Neutrophil (primary cell): ENCODE results near the gene IRF2BPL.

Source experiments
- H3K27ac ChIP-seq: fragments of 200-600 bp; sonication (generic); 2 replicates; pipeline ENCODE4 v1.5.1; 2016; ENCODE audit warnings: mild to moderate bottlenecking, moderate library complexity
- H3K27me3 ChIP-seq: fragments of 200-600 bp; sonication (generic); 2 replicates; pipeline ENCODE4 v1.6.0; 2016; ENCODE audit warnings: mild to moderate bottlenecking
- H3K36me3 ChIP-seq: fragments of 200-600 bp; sonication (generic); 2 replicates; pipeline ENCODE4 v1.5.1; 2017
- H3K4me1 ChIP-seq, 2 experiments: fragments of 200-600 bp in 1 of 2; sonication (generic) in 1 of 2; 1 replicate in 1 of 2; 2 replicates in 1 of 2; pipeline versions ENCODE4 v1.5.1 to v1.6.1; 2013 to 2016; ENCODE audit warnings: low read depth in 1 of 2, low read length in 1 of 2, mild to moderate bottlenecking in 1 of 2, moderate library complexity in 1 of 2; ENCODE audit not compliant: control insufficient read depth in 1 of 2, insufficient read depth in 1 of 2
- H3K4me3 ChIP-seq, 2 experiments: fragments of 200-600 bp in 1 of 2; sonication (generic) in 1 of 2; 1 replicate in 1 of 2; 2 replicates in 1 of 2; pipeline ENCODE4 v1.5.1; 2013 to 2016; ENCODE audit warnings: low read depth in 1 of 2, low read length in 1 of 2, mild to moderate bottlenecking in 1 of 2, moderate library complexity in 1 of 2
- H3K9me3 ChIP-seq: fragments of 200-600 bp; sonication (generic); 2 replicates; pipeline ENCODE4 v1.5.1; 2016
- TF ChIP-seq, protein P1 (sequence below): fragments of 200-600 bp; sonication (generic); IDR thresholded peaks from 2 replicates; pipeline ENCODE4 v1.5.1; 2016; ENCODE audit warnings: antibody characterized with exemption

The IRF2BPL gene

DNA sequence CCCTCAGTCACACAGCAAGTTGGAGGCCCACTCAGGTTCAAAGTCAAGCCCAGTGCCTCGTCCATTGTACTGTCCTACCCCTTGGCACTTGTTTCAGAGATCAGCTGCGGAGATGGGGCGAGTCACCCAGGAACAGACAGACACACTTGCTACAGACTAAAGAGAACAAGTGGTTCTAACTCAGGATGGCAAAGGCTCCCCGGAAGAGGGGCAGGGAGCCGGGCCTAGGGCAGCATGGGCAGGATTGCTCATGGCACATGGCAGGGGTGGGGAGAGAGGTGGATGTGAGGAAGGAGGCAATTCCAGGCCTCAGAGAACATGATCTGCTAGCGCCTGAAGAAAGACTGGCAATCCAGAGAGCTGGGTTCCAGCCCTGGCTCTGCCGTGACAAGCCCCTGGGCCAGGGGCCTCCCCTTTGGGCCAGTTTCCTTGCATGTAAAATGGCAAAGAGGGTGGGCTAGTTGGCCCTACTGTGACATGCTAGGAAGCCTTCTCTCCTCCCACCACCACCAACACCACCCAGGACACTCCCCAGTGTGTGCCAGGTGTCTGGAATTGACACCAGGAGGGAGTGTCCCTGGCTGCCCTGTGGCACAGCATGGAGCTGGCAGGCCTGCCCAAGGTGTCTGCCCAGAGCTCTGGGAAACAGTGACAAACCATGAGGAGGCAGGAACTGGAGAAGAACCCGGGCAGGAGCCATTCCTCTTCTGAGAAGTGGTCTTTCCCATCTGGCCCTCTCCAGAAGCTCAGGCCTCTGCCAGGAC, 24.0 kb upstream of the IRF2BPL start:
- Histone ChIP-seq H3K27ac (no peak overlapping the region), H3K4me1 (peaks cover 10% of the 10 kb centered on the region in 2 experiments), H3K27me3 (no peaks in the 10 kb centered on the region), H3K4me3 (no peak overlapping the region), H3K9me3 (no peaks in the 10 kb centered on the region), H3K36me3 (no peaks in the 10 kb centered on the region)
- TF ChIP-seq, protein P1, sequence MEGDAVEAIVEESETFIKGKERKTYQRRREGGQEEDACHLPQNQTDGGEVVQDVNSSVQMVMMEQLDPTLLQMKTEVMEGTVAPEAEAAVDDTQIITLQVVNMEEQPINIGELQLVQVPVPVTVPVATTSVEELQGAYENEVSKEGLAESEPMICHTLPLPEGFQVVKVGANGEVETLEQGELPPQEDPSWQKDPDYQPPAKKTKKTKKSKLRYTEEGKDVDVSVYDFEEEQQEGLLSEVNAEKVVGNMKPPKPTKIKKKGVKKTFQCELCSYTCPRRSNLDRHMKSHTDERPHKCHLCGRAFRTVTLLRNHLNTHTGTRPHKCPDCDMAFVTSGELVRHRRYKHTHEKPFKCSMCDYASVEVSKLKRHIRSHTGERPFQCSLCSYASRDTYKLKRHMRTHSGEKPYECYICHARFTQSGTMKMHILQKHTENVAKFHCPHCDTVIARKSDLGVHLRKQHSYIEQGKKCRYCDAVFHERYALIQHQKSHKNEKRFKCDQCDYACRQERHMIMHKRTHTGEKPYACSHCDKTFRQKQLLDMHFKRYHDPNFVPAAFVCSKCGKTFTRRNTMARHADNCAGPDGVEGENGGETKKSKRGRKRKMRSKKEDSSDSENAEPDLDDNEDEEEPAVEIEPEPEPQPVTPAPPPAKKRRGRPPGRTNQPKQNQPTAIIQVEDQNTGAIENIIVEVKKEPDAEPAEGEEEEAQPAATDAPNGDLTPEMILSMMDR: no peak

DNA sequence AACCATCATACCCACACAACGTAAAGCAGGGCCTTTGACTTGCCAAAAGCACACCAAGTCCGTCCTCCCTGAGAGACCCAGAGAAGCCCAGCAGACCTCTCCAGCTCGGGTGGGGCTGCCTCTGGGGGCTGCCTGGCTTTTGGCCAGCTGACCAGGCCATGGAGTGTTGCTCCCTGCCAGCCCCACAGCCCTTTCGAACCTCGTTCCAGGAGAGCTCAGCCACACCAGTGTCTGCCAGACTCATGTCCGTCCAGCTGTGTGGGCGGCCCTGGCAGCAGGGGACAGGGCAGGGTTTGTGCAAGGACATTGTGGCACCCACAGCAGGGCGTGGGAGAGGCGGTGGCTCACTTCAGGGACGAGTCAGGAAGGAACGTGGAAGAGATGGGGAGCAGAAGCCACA, 22.6 kb upstream of the IRF2BPL start:
- Histone ChIP-seq H3K36me3 (no peaks in the 10 kb centered on the region), H3K4me1 (peaks cover 18 to 23% of the 10 kb centered on the region in 2 experiments), H3K4me3 (no peak overlapping the region), H3K27ac (no peak overlapping the region), H3K27me3 (no peaks in the 10 kb centered on the region), H3K9me3 (no peaks in the 10 kb centered on the region)
- TF ChIP-seq, protein P1: no peak

DNA sequence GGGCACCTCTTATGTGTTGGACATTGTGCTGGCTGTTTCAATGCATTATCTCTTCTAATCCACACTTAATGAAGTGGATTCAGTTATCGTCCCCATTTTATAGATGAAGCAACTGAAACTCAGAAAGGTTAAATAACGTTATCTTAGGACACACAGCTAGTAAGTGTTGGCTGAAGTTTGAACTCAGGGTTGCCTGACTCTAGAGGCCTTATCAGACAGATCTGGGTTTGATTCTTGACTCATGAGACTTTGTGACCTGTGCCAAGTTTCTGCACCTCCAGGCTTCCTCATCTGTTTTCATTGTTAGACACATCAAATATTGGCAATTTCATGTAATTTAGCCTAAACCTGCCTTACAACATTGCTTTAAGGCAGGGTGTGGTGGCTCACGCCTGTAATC, 18.2 kb upstream of the IRF2BPL start:
- no peak overlapping the region for H3K4me3 ChIP-seq
- H3K9me3 ChIP-seq: no peaks in the 10 kb centered on the region
- peaks cover 40 to 56% of the 10 kb centered on the region in 2 experiments for H3K4me1 ChIP-seq
- TF ChIP-seq, protein P1: no peak
- peak overlapping the region; percentile 63 for H3K27ac ChIP-seq
- no peaks in the 10 kb centered on the region for H3K27me3 ChIP-seq
- no peaks in the 10 kb centered on the region for H3K36me3 ChIP-seq

DNA sequence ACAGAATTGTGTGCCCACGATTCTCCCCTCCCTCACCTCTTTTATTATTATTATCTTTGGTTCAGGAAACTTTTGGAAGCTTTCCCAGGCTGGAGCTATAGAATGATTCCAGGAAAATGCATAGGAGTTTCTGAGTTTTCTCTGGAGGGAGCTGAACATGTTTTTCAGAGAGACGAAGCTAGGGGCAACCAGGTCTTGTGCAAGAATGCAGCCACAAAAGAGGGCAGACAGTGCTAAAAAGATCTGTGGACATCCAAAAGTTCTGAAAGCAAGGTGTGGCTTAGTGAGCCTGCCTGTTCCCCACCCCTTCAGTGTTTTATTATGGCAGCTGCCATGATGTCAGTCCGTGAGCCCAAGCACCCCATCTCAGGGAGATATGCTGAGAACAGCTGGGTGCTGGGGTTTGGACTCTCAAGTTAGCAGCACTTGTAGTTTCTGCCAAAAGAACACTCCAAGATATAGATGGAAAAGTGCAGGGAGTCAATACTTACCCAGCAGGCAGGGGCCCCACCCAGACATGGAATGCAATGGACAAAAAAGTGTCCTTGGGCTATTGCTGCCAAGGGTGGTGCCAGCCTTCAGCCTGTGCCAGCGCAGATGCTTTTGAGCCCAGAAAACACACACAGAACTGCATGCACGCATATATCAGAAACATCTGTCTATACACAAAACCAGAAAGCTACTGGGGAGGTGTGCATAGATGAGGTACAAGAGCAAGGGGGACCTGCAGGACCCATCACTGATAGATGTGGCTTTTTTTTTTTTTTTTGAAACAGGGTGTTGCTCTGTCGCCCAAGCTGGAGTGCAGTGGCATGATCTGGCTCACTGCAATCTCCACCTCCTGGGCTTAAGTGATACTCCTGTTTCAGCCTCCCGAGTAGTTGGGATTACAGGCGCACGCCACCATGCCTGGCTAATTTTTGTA, 17.0 kb upstream of the IRF2BPL start:
- Histone ChIP-seq H3K36me3 (no peaks in the 10 kb centered on the region), H3K4me3 (no peak overlapping the region), H3K27ac (no peak overlapping the region), H3K4me1 (peaks cover 52 to 68% of the 10 kb centered on the region in 2 experiments), H3K27me3 (no peaks in the 10 kb centered on the region), H3K9me3 (no peaks in the 10 kb centered on the region)
- TF ChIP-seq, protein P1: no peak

DNA sequence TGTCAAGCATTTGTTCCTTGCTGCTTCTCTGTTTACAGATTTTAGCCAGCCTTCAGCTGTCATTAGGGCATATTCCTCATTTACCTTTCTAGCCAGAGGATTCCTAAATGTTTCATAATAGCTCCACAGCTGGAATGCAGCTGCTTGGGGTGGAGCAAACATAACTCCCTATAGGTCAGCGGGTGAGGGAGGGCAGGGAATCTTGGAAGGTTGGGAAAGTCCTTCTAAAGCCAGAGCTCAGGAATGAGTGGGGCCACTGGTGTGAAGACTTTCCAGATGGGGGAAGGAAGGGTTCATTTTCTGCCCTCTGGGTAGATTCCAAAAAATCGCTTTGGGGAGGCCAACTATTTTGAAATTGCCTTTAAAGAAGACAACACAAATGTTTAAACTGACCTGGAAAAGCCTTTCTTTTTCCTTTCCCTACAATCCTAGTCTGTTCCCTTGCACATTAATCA, 16.3 kb upstream of the IRF2BPL start:
- no peaks in the 10 kb centered on the region for H3K9me3 ChIP-seq
- H3K4me3 ChIP-seq: no peak overlapping the region
- TF ChIP-seq, protein P1: no peak
- H3K27ac ChIP-seq: peak overlapping the region; percentile 39
- peaks cover 59 to 74% of the 10 kb centered on the region in 2 experiments for H3K4me1 ChIP-seq
- H3K27me3 ChIP-seq: no peaks in the 10 kb centered on the region
- H3K36me3 ChIP-seq: no peaks in the 10 kb centered on the region
